GM12872 (cell line): ENCODE results near the gene DDAH1.

Source experiments
- TF ChIP-seq, protein P1 (sequence below): IDR thresholded peaks from 3 replicates; pipeline ENCODE4 v1.5.1; 2011; ENCODE audit warnings: low read depth, mild to moderate bottlenecking, low read length, moderate library complexity; ENCODE audit not compliant: insufficient read depth

DDAH1 gene

DNA sequence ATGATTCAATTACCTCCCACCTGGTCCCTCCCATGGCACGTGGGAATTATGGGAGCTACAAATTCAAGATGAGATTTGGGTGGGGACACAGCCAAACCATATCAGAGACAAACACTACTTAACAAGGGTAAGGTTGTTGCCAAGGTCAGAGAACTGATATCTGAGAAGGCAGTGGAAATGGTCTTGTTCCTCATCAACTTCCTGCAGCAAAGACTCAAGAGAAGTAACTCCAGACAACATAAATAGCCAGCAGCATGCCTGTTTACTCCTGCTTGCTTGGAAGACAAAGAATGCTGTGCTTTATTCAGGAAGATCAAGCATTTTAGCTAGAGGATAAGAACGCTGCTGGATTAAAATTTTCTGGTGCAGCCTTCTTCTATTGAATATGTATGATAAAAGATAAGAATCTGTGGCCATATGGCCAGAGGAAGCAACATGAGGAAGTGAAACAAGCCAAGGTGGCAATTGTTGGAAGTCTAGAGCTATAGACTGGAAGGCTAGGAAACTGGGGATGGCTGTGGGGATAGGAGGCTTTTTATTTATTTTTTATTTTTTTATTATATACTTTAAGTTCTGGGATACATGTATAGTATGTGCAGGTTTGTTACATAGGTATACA, 36.4 kb downstream of the DDAH1 start:
- TF ChIP-seq, protein P1, sequence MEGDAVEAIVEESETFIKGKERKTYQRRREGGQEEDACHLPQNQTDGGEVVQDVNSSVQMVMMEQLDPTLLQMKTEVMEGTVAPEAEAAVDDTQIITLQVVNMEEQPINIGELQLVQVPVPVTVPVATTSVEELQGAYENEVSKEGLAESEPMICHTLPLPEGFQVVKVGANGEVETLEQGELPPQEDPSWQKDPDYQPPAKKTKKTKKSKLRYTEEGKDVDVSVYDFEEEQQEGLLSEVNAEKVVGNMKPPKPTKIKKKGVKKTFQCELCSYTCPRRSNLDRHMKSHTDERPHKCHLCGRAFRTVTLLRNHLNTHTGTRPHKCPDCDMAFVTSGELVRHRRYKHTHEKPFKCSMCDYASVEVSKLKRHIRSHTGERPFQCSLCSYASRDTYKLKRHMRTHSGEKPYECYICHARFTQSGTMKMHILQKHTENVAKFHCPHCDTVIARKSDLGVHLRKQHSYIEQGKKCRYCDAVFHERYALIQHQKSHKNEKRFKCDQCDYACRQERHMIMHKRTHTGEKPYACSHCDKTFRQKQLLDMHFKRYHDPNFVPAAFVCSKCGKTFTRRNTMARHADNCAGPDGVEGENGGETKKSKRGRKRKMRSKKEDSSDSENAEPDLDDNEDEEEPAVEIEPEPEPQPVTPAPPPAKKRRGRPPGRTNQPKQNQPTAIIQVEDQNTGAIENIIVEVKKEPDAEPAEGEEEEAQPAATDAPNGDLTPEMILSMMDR: no peak

DNA sequence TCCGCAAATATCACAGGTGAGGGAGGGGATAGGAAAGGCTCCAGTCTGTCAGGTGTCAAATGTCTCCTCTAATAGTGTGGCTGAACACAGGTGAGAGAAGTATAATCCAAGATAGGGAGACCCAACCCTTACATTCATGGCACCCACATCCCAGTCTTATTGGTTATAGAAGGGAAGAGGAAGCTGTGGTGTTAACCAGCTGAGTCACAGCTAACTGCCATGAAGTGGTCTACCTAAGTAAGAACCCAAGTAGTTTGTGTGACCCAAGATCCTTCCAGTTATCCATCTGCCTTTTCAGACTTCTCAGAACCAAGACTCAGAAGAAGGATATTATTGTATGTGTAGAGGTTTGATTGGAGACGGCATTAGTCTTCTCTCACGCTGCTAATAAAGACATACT, 37.1 kb downstream of the DDAH1 start:
- TF ChIP-seq, protein P1: no peak

DNA sequence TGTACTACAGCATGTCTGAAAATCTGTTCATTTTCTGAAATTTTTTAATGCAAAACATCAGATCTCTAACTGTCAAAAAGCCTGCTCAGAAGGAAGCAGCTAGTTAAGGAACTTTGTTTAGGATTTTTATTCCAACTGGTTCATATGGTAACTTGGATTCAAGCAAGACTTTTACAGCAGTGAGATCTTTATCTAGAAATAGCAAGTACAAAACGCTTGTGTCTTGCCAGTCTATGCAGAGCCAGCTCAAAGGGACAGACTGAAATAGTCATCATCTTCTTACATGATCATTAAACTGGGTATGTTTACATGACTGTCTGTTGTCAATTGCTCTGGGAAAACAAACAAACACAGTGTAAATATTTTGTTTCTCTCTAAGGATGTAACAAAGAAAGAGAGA, 37.6 kb downstream of the DDAH1 start:
- TF ChIP-seq, protein P1: no peak

DNA sequence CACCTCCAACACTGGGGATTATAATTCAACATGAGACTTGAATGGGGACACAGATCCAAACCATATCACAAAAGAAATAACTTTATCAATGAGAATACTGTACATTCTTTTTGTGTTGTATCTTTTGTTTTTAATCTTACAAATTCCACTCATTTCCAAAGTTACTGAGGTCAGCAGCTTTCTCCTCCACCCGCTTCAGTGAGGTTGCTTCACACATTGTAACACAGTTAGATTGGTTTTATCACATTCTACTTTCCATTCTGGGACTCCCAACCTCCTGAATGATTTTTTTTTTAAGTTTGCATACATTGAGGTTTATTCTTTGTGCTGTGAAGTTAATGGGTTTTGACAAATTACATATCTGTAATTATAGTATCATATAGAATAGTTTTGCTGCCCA, 43.8 kb downstream of the DDAH1 start:
- TF ChIP-seq, protein P1: no peak

DNA sequence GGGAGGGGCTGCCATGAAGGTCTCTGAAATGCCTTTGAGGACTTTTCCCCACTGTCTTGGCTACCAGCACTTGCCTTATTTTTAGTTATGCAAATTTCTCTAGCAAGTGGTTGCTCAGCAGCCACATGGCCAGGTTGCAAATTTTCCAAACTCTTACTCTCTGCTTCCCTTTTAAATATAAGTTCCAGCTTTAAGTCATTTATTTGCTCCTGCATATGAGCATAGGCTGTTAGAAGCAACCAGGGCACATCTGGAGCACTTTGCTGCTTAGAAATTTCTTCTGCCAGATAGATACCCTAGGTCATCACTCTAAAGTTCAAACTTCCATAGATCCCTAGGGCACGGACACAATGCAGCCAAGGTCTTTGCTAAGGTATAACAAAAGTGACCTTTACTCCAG, 44.8 kb downstream of the DDAH1 start:
- TF ChIP-seq, protein P1: no peak

DNA sequence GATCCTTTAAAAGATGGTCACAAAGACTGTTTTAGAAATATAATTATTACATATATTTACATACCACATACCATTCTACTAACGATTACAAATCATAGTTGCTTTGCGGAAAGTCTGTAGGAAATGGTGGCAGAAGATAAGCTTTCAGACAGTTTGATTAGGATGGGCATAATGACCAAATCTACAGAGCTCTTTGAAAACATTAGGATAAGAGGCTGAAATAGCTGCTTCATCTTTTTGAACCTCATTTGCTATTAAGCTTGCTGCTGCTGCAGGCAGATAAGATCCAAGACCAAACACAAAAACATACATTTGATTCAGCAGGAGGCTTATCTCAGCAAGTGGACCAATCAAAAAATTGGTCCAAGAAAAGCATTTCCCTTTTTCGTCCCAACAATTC, 47.1 kb downstream of the DDAH1 start:
- TF ChIP-seq, protein P1: no peak

DNA sequence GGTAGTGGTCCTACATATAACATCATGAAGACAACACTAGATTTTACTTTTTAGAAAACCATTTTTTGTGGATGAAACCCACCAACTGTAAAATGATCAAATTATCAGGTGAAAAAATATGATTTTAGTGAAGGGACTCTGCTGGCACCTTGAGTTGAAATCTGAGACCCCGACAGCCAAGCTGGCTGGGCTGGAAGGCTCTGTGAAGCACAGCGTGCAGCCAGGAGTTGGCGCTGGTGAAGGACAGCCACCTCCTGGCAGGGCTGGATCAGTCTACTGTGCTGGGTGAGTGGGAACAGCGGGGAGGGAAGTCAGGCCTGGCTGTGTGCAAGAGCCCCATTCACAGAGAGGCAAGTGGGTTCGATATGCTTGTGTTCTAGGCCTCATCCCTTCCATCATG, 47.9 kb downstream of the DDAH1 start:
- TF ChIP-seq, protein P1: no peak
